SK-N-SH (cell line): ENCODE measurements around the gene TSPAN15.

ENCODE experiments used
- EP300 ChIP-seq, 2 experiments: IDR thresholded peaks; 2 replicates each; pipeline versions ENCODE4 v1.4.0 to v1.6.1; 2012; ENCODE audit warnings: borderline replicate concordance in 1 of 2, low read depth in 1 of 2, low read length in 1 of 2
- FOXM1 ChIP-seq: IDR thresholded peaks from 2 replicates; pipeline ENCODE4 v1.4.0; 2012; ENCODE audit warnings: low read depth, mild to moderate bottlenecking
- RCOR1 ChIP-seq: fragments of 150-350 bp; IDR thresholded peaks from 2 replicates; pipeline ENCODE4 v1.6.1; 2017; ENCODE audit warnings: antibody characterized with exemption, low read length
- RFX5 ChIP-seq: IDR thresholded peaks from 2 replicates; pipeline ENCODE4 v1.6.1; 2012; ENCODE audit warnings: mild to moderate bottlenecking, improper control_type of control experiment, low read length
- TCF12 ChIP-seq: IDR thresholded peaks from 2 replicates; pipeline ENCODE4 v1.4.0; 2012
- TEAD4 ChIP-seq: IDR thresholded peaks from 2 replicates; pipeline ENCODE4 v1.4.0; 2012; ENCODE audit warnings: mild to moderate bottlenecking, borderline replicate concordance; ENCODE audit not compliant: insufficient read depth
- TF ChIP-seq, protein P1 (sequence below): fragments of 200-600 bp; sonication (generic); IDR thresholded peaks from 2 replicates; pipeline ENCODE4 v1.6.1; 2017; ENCODE audit warnings: antibody characterized with exemption, mild to moderate bottlenecking, moderate library complexity

DNA sequence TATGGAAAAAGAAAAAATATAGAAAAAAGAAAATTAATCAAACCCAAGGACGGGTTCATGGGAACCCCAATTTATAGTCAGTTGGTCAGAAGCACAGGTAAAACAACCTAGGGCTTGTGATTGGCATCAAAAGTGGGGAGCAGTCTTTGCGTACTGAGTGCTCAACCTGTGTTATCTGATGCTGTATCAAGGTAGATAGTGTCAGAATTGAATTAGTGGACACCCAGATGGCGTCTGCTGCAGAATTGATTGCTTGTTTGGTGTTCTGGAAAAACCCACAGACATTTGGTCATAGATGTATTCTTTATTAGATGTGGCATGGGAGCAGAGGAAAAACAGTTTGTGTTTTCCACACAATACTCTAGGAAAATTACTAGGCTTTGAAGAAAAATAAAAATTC is 82.4 kb downstream of the TSPAN15 start:
- TF ChIP-seq, protein P1, sequence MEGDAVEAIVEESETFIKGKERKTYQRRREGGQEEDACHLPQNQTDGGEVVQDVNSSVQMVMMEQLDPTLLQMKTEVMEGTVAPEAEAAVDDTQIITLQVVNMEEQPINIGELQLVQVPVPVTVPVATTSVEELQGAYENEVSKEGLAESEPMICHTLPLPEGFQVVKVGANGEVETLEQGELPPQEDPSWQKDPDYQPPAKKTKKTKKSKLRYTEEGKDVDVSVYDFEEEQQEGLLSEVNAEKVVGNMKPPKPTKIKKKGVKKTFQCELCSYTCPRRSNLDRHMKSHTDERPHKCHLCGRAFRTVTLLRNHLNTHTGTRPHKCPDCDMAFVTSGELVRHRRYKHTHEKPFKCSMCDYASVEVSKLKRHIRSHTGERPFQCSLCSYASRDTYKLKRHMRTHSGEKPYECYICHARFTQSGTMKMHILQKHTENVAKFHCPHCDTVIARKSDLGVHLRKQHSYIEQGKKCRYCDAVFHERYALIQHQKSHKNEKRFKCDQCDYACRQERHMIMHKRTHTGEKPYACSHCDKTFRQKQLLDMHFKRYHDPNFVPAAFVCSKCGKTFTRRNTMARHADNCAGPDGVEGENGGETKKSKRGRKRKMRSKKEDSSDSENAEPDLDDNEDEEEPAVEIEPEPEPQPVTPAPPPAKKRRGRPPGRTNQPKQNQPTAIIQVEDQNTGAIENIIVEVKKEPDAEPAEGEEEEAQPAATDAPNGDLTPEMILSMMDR = no peak
- TF ChIP-seq TEAD4 (no peak), FOXM1 (no peak), RCOR1 (no peak), TCF12 (no peak), RFX5 (no peak), EP300 (IDR thresholded peaks at IDR 0.05; ENCODE audit: borderline replicate concordance in 1 of 2, low read depth in 1 of 2, low read length in 1 of 2) (no peak; a peak in 1 of 4 replicates)
